Endothelial cell of umbilical vein (primary cell): ENCODE results near the gene CDH22. TPM values are rescaled to one million over a fixed set of nuclear protein-coding genes. Genes with fewer than 3 reads are reported as not detected.

Source experiments
- BruUV-seq: library from RNA; stranded (reverse); fragments of 400-500 nt; replicated peaks from 2 replicates; lab custom pipeline; 2021; lab: Mats Ljungman, UMichigan
- CTCF ChIA-PET: fragments of 300-600, 350-600 bp; sonication (Branson Sonifier 250); formaldehyde crosslinking; loops from one replicate; lab custom pipeline; 2021; ENCODE audit warnings: antibody characterized with exemption, inconsistent platforms; lab: Charles Lee
- POLR2A ChIA-PET: fragments of 300-600, 350-600 bp; sonication (Branson Sonifier 250); formaldehyde crosslinking; loops from one replicate; lab custom pipeline; 2021; ENCODE audit warnings: antibody characterized with exemption, inconsistent platforms; lab: Charles Lee
- DNase-seq: peaks from one replicate; pipeline ENCODE4 v3.0.0-alpha.2; 2011; ENCODE audit warnings: low read depth, low spot score
- FAIRE-seq: peaks from 2 replicates; lab custom pipeline; 2011; peaks lifted over from hg19 to GRCh38; lab: Jason Lieb, UNC
- H2AFZ ChIP-seq: 2 replicates; pipeline ENCODE4 v1.6.0; 2012; ENCODE audit warnings: low read depth, low read length, control low read depth, inconsistent platforms
- H3K27ac ChIP-seq: 2 replicates; pipeline ENCODE4 v1.5.1; 2011; ENCODE audit warnings: low read depth, mild to moderate bottlenecking, control low read depth, low read length, moderate library complexity; ENCODE audit not compliant: insufficient read depth
- H3K27me3 ChIP-seq, 2 experiments: 2 replicates each; pipeline versions ENCODE4 v1.6.0 to v1.6.1; 2011; ENCODE audit warnings: low read length in 2 of 2, mixed read lengths in 1 of 2; ENCODE audit not compliant: control insufficient read depth in 2 of 2, insufficient read depth in 2 of 2
- H3K36me3 ChIP-seq, 2 experiments: 2 replicates in 1 of 2; 3 replicates in 1 of 2; pipeline ENCODE4 v1.5.1; 2011; ENCODE audit warnings: low read length in 2 of 2, mild to moderate bottlenecking in 1 of 2, moderate library complexity in 1 of 2; ENCODE audit not compliant: control insufficient read depth in 2 of 2, insufficient read depth in 2 of 2; ENCODE audit errors: extremely low read depth in 1 of 2
- H3K4me1 ChIP-seq: 3 replicates; pipeline ENCODE4 v1.5.1; 2011; ENCODE audit warnings: mild to moderate bottlenecking, low read length; ENCODE audit not compliant: control insufficient read depth, insufficient read depth; ENCODE audit errors: extremely low read depth
- H3K4me2 ChIP-seq: 2 replicates; pipeline ENCODE4 v1.6.1; 2011; ENCODE audit warnings: low read length, control low read depth, mixed read lengths; ENCODE audit not compliant: insufficient read depth
- H3K4me3 ChIP-seq, 3 experiments: fragments of 200-600 bp in 1 of 3; sonication (generic), shearing (Covaris generic) in 1 of 3; replicated peaks in 1 of 3; 2 replicates each; pipeline ENCODE4 v1.5.1; 2011 to 2016; ENCODE audit warnings: control low read depth in 3 of 3, low read length in 3 of 3, mild to moderate bottlenecking in 2 of 3, inconsistent platforms in 1 of 3, low read depth in 1 of 3, moderate library complexity in 1 of 3; ENCODE audit not compliant: insufficient read depth in 1 of 3
- H3K79me2 ChIP-seq: 2 replicates; pipeline ENCODE4 v1.6.0; 2012; ENCODE audit warnings: low read length, inconsistent platforms; ENCODE audit not compliant: control insufficient read depth, insufficient read depth
- H3K9ac ChIP-seq: replicated peaks from 2 replicates; pipeline ENCODE3; 2011; ENCODE audit warnings: low read length, control low read depth; ENCODE audit not compliant: insufficient read depth; ENCODE audit errors: extremely low read depth
- H3K9me1 ChIP-seq: replicated peaks from 3 replicates; pipeline ENCODE4 v1.6.0; 2011; ENCODE audit warnings: mild to moderate bottlenecking, low read length; ENCODE audit not compliant: control insufficient read depth, insufficient read depth; ENCODE audit errors: extremely low read depth
- H3K9me3 ChIP-seq: replicated peaks from 2 replicates; pipeline ENCODE4 v1.5.1; 2012; ENCODE audit warnings: low read length, inconsistent platforms; ENCODE audit not compliant: control insufficient read depth, insufficient read depth
- H4K20me1 ChIP-seq: replicated peaks from 2 replicates; pipeline ENCODE3; 2011; ENCODE audit warnings: mild to moderate bottlenecking, low read length; ENCODE audit not compliant: control insufficient read depth, insufficient read depth; ENCODE audit errors: extremely low read depth
- EZH2 ChIP-seq: IDR thresholded peaks from 2 replicates; pipeline ENCODE4 v1.6.1; 2012; ENCODE audit warnings: borderline replicate concordance, low read depth, mild to moderate bottlenecking, moderate library complexity, low read length, inconsistent platforms; ENCODE audit not compliant: severe bottlenecking
- FOS ChIP-seq: IDR thresholded peaks from 2 replicates; pipeline ENCODE4 v1.6.1; 2011; ENCODE audit warnings: mild to moderate bottlenecking, low read length, moderate library complexity, borderline replicate concordance; ENCODE audit not compliant: insufficient read depth
- GATA2 ChIP-seq: IDR thresholded peaks from 2 replicates; pipeline ENCODE4 v1.7.0; 2011; ENCODE audit warnings: low read depth, mild to moderate bottlenecking, moderate library complexity, mixed read lengths, low read length; ENCODE audit not compliant: insufficient read length, insufficient read depth
- JUN ChIP-seq: IDR thresholded peaks from 2 replicates; pipeline ENCODE4 v1.6.1; 2011; ENCODE audit warnings: borderline replicate concordance, low read depth; ENCODE audit not compliant: insufficient read length, insufficient read depth
- MYC ChIP-seq: IDR thresholded peaks from one replicate; pipeline ENCODE4 v1.6.1; 2011; ENCODE audit warnings: mild to moderate bottlenecking, low read depth, low read length
- POLR2A ChIP-seq: IDR thresholded peaks from 2 replicates; pipeline ENCODE4 v1.6.1; 2012; ENCODE audit warnings: low read depth, mild to moderate bottlenecking, control low read depth, low read length
- POLR2AphosphoS5 ChIP-seq: IDR thresholded peaks from 2 replicates; pipeline ENCODE4 v1.6.1; 2012; ENCODE audit warnings: low read depth, mild to moderate bottlenecking, control low read depth, low read length, moderate library complexity; ENCODE audit not compliant: insufficient read depth
- dilution Hi-C: fragments of 300-500 bp; cut with MboI; formaldehyde crosslinking; loops from one replicate; pipeline ENCODE4 v1.15.0; 2019; ENCODE audit warnings: low sequenced_read_pairs; ENCODE audit not compliant: extremely low pct_ligation_motif_present
- intact Hi-C: fragments of 100-400 bp; cut with micrococcal nuclease; formaldehyde crosslinking; loops from one replicate; pipeline ENCODE4 v1.10.0; 2022
- polyA plus RNA-seq, 4 experiments: library from polyadenylated mRNA; depleted of rRNA in 3 of 4; stranded (reverse) in 3 of 4; unstranded in 1 of 4; fragments of >200 nt; gene quantifications; 2 replicates each; pipeline versions ENCODE4 v1.2.1 to v1.2.3, GENCODE V29; 2011 to 2012; ENCODE audit warnings: missing spikeins in 1 of 4
- total RNA-seq: library from RNA; stranded (reverse); gene quantifications from 2 replicates; pipeline ENCODE4 v1.2.3, GENCODE V29; 2021
- TF ChIP-seq, protein P1 (sequence below): IDR thresholded peaks from 2 replicates; pipeline ENCODE4 v1.6.1; 2011; ENCODE audit not compliant: insufficient read depth, insufficient read length

CDH22 gene
- total and polyA plus RNA-seq, 2 donors (not counting 3 experiments of a cell fraction or from before 2014, with no cell fraction given) = not detected

DNA sequence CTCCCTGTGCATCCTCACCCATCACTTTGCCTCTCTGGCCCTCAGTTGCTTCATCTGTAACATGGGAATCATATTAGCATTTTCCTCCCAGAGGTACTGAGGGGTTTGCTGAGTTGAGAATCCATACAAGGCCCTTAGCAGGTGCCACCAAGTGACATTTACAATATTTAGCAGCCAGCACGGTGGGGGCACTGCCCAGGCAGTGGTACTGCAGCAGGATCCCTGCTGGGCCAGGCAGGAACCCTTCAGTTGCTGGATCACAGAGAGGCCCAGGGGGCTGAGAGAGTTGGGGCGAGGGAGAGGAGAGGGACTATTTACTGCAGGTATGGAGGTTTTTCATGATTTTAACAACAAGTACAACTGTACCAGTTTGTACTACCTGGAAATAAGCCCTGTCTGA is 65.9 kb downstream of the CDH22 start:
- Histone ChIP-seq H3K9me3 (no peaks in the 10 kb centered on the region), H3K4me1 (no peaks in the 10 kb centered on the region), H3K9ac (no peak overlapping the region), H3K9me1 (no peaks in the 10 kb centered on the region), H3K4me2 (no peak overlapping the region), H3K27ac (no peak overlapping the region), H3K36me3 (no peaks in the 10 kb centered on the region), H3K4me3 (no peak overlapping the region), H3K27me3 (peaks cover 0 to 3% of the 10 kb centered on the region in 2 experiments), H4K20me1 (no peaks in the 10 kb centered on the region), H3K79me2 (no peaks in the 10 kb centered on the region), H2AFZ (no peak overlapping the region)
- DNase-seq (no peak), FAIRE-seq (no peak)
- CTCF ChIA-PET = no interaction called here
- intact Hi-C loops = no loop called here
- POLR2A ChIA-PET = no interaction called here
- BruUV-seq = no TSS peak
- TF ChIP-seq POLR2AphosphoS5 (no peak), POLR2A (no peak), MYC (no peak), GATA2 (no peak), FOS (no peak), JUN (no peak)
- TF ChIP-seq, protein P1, sequence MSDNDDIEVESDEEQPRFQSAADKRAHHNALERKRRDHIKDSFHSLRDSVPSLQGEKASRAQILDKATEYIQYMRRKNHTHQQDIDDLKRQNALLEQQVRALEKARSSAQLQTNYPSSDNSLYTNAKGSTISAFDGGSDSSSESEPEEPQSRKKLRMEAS = no peak
- dilution Hi-C loops = no loop called here

DNA sequence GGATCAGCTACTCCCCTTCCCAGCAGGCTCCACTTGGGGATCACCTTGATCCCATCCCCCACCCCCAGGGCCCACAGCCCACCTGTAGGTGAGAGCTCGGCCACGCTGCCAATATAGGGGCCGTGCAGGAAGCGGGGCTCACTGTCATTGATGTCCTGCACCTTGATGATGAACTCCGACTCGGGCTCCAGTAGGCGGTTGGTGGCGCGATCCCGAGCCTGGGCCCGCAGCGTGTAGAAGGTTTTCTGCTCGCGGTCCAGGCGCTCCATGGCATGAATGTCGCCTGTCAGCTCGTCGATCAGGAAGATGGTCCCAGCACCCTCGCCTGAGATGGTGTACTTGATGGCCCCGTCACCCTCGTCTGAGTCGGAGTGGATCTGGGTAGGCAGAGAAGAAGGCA is 67.4 kb downstream of the CDH22 start:
- Histone ChIP-seq H3K9me1 (no peaks in the 10 kb centered on the region), H4K20me1 (no peaks in the 10 kb centered on the region), H3K79me2 (no peaks in the 10 kb centered on the region), H3K9me3 (no peaks in the 10 kb centered on the region), H3K4me2 (no peak overlapping the region), H2AFZ (no peak overlapping the region), H3K4me3 (no peak overlapping the region), H3K27ac (no peak overlapping the region), H3K36me3 (no peaks in the 10 kb centered on the region), H3K4me1 (no peaks in the 10 kb centered on the region), H3K27me3 (peaks cover 0 to 3% of the 10 kb centered on the region in 2 experiments), H3K9ac (no peak overlapping the region)
- no TSS peak for BruUV-seq
- TF ChIP-seq EZH2 (no peak), JUN (no peak)
- TF ChIP-seq, protein P1 = no peak
- ChIA-PET POLR2A (no interaction called here), CTCF (no interaction called here)
- FAIRE-seq (no peak), DNase-seq (no peak)
- dilution Hi-C loops = no loop called here
- intact Hi-C loops = no loop called here
